GM21423 (cell line): Measurements from ENCODE around the gene CLDN9.

Experiments used
- ATAC-seq: cut with Tn5 transposase; IDR thresholded peaks from one replicate; pipeline ENCODE4 v1.9.1; 2021; ENCODE audit warnings: mild to moderate bottlenecking, moderate library complexity; ENCODE audit not compliant: unreplicated experiment

Gene CLDN9

DNA sequence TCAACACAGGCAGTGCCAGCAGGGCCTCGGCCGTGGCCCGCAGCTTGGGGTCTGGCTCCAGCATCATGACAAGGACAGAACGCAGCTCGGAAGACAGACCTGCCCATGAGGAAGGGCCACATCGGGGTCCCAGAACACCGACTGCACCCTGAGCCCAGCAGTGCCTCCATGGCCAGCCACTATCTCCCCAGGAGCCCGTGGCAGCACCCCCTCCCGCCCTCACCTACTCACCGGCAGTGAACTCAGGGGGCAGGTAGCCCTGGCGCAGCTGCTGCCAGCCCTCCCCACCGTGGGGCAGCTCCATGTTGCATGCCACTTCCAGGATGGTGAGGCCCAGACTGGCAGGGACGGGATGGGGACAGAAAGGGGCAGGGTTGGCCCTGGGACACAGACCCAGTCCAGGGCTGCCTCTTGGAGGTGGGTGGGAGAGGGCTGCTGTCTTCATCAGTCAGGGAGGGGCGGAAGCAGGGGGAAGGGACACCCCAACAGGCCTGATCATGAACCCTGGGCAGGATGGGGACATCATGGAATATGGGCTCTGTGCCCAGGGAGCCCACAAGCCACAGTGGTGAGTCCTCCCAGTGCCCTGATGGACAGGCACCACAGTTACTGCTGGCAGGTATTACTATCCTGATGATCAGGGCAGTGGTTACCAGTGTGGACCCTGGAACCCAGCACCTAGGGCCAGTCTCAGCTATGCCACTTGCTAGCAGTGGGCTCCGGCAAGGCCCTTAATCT lies 38.2 kb upstream of the CLDN9 start:
- ATAC-seq: no peak

DNA sequence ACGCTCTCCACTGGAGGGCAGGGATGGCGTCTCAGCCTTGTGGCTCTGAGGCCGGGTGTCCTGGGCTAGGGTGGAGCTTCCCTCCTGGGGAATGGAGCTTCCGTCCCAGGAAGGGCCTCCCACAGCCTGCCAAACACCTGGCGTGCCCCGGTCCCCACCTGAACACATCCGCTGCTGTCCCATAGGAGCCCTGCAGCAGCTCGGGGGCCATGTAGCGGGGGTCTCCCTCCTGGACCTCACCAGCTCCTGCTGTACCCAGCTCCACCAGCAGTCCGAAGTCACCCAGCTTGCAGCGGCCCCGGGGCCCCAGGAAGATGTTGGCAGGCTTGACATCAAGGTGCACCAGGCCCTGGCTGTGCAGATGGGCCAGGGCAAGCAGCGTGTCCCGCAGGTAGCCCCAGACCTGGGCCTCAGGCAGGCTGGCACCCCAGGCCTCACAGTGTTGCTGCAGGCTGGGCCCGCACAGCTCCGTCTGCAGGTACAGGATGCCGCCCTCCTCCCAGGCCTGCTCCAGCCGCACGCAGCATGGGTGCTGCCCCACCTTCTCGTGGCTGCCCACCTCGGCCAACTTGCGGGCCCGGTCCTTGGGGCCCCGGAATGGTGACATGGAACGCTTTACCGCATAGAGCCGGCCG lies 37.4 kb upstream of the CLDN9 start:
- ATAC-seq: no peak

DNA sequence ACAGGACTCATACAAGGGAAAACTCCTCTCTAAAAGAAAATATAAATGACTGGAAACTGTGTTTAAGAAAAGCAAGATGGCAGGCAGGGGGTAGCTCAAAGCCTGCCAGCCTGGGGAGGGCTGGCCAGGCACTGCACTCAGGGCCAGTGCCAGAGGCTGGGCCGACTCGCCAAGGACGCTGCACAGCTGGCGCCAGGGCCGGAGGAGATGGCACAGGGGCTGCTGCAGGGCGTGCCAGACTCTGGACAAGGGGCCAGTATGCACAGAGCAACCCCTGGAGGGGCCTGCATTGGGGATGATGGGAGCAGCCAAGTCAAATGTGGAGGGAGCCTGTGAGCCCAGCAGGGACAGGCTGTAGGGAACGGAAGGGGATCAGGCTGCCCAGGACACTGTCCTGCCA lies 36.5 kb upstream of the CLDN9 start:
- ATAC-seq: no peak

DNA sequence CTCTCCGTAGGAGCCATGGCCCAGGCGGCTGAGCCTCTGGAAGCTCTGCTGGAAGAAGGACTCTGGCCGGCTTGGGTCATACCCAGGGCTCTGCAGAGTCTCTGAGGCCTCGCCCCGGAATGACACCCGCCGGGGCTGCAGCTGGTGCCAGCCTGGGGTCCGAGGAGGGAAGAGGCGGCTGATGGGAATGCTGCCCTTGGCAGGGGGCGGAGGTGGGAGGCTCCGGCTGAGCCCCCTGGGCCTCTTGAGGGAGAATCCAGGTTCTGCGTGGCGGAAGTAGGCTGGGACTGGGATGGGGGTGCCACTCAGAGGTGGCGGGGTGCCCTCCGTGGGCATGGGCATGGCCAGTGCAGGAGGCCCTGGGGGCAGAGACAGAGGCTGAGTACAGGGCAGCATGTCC lies 36.0 kb upstream of the CLDN9 start:
- ATAC-seq: no peak

DNA sequence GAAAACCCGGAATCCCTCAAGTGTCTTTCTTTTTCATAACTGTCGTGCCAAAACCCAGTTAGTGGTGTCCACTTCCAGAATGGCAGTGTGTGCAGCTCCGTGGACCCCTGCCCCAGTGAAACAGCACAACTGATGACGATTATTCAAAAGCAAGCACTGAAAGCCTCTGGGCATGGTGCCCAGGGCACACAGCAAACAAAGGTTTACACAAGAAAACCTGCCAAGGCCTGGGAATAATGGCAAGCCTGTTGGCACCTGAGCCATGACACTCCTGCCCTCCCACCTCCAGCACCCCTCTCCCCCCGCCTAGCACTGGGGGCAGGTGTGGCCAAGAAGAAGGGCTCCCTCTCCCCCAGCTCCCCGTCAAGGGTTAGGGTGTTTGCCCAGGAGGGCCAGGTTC lies 35.3 kb upstream of the CLDN9 start:
- ATAC-seq: no peak

DNA sequence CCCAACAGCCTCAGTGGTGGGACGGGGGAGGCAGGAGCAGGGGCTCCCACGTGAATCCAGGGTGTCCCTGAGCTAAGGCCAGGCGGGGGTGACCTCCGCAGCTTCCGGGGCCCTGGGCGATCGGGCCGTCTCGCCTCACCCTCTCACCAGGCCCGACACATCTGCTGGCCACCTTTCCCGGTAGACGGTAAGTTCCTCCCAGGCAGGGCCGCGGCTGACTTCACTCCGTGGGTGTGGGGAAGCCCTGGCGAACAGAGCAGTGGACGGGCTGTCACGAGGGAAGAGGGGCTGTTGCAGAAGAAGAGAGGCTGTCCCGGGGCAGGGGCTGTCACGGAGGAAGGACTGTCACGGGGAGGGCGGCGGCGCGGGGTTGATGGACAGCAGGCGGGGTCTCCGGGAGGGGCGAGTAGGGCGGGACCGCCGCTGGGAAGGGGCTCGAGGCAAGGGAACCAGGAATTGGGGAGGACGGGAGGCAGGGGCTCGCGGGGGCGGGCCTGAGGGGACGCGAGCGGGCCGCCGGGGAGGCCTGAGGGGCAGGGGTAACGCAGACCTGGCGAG lies 33.0 kb upstream of the CLDN9 start:
- ATAC-seq: peak; percentile 4

DNA sequence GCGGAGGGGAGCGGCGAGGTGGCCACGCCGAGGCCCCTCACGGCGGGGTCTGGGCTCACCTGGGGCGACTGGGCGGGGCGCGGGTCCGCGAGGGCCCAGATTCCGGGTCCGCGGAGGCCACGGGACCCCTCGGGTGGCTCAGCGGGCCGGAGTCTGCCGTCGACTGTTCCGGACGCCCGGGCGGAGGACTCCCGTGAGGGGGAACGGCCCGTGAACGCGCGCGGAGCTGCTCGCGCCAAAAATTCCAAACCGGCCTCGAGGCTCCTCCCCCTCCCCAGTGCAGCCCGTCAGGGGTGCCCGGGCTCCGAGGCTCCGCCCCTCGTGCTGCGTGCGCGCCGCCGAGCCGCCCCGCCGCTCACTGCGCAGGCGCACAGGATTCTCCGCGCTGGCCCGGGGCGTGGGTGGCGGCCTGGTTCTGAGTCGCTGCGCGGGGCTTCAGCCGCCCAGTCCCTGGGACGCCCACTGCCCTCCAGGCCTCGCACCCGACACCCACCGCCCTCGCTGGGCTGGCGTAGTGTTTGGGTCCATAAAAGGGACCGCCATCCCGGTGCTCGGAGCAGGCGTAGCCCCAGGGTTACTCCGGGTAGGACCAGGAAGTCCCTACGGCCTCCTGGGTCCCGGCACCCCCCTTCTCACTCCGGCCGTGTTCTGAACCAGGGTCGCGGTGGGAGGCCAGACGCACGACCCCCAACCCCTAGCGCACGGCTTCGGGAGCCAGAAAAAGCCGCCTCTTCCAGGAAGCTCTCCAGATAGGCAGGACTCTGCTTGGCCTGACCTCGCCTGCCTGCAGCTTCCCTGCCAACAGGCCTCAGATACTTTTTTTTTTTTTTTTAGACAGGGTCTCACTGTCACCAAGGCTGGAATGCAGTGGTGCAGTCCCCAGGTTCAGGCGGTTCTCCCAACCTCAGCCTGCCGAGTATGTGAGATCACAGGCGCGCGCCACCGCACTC lies 32.2 kb upstream of the CLDN9 start, which contains the start of gene PKMYT1:
TSS of gene PKMYT1 (minus strand) at position 220 of the 950 bp plus-strand sequence. CDS start 789 bp downstream, outside the sequence.
- peak; percentile 73 for ATAC-seq

DNA sequence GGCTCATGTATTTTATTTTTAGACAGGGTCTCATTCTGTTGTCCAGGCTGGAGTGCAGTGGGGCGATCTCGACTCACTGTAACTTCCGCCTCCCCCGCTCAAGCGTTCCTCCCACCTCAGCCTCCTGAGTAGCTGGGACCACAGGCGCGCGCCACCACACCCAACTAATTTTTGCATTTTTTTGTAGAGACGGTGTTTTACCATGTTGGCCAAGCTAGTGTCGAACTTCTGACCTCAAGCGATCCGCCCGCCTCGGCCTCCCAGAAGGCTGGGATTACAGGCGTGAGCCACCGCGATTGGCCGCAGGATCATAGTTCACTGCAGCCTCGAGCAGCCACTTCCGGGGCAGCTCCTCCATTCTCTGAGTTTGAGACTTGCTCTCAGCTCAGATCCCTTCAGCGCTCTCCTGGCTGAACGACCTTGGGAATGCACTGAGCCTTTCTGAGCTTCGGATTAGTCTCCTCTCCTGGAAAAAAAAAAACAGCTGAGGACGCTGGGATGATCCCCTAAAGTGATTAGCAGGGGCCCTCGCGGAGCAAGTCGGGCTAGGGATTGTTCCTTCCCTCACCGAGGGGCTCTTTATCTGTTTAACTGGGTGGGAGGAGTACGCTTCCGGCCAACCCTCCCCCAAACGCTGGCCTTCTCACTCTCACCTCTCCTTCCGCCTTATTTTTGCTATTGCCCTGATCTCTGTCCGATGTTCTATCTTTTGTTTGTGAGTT lies 31.4 kb upstream of the CLDN9 start:
- no peak for ATAC-seq

DNA sequence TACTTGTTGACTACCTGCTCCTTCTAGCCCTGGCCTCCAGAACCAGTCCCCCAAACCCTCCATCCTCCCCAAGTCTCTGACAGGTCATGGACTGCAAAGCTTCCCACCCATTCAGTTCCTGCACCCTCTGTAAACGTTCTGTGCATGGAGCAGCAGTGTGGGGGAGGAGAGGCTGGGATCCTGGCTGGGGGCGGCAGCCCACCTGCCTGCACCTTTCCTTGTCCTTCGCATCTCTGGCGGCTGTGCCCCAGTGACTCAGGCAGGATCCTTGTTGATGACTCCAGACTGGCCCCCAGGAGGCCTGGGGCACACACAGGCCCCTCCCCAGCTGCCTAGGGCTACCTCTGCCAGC lies 30.8 kb upstream of the CLDN9 start:
- ATAC-seq: no peak

DNA sequence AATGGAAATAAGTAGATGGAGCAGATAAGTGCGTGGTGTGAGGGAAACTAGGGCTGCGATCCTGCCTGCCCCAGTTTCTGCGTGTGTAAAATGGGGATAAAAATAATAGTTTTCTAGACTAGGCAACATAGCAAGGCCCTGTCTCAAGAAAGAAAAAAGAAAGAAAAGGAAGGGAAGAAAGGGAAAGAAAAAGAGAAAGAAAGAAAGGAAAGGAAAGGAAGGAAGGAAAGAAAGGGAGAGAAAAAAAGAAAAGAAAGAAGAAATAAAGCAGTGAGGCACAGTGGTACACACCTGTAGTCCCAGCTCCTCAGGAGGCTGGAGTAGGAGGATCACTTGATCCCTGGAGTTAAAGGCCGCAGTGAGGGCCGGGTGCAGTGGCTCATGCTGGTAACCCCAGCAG lies 30.3 kb upstream of the CLDN9 start:
- no peak for ATAC-seq

DNA sequence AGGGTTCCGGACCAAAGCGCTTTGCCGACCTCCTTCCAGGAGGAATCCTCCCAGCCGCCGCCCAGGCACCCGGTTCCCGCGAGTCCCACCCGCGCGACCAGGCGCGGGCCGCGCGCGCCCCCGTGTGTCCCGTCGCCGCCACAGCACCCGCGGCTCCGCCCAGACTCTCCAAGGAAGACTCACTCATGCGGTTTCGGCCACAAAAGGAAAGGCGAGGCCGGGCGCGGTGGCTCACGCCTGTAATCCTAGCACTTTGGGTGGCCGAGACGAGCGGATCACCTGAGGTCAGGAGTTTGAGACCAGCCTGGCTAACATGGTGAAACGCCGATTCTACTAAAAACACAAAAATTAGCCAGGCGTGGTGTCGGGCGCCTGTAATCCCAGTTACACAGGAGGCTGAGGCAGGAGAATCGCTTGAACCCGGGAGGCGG lies 29.0 kb upstream of the CLDN9 start:
- ATAC-seq: peak; percentile 30

DNA sequence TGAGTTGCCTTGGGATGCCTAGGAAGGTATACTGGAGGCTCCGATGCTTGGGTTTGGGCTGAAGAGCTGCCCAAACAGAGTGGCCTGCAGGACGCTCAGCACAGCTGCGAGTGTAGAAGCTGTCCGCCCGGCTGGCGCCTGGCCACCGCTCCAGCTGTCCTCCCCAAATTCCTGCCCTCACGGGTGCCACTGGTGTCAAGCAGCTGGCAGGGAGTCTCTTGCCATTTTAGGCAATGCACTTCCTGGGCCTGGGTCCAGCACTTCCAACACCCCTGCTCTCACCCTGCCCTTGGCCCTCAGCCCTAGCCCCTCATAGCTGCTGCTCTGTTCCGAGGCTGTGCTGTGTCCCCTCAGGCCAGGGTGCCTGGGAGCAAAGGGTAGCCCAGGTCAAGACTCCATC lies 27.3 kb upstream of the CLDN9 start:
- ATAC-seq: no peak

DNA sequence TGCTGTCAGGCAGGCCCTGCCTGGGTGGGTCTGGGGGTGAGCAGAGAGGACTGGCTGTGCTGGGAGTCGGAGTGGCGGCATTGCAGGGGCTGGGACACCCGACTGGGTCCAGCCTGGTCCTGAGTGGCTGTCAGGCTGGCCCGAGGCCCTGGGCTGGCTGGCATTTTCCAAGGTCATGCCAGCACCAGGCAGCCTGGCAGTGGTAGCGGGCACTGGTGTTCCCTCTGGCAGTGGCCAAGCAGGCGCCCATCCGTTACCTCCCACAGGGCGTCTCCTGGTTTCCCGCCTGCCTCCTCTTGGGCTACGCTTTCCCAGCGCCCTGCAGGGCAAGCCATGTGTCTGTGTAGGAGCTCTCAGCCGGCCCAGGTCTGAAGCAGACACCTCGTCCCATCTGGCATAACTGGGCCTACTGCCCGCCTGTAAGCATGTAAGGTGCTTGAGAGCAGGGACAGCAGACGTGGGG lies 26.8 kb upstream of the CLDN9 start:
- ATAC-seq: no peak

DNA sequence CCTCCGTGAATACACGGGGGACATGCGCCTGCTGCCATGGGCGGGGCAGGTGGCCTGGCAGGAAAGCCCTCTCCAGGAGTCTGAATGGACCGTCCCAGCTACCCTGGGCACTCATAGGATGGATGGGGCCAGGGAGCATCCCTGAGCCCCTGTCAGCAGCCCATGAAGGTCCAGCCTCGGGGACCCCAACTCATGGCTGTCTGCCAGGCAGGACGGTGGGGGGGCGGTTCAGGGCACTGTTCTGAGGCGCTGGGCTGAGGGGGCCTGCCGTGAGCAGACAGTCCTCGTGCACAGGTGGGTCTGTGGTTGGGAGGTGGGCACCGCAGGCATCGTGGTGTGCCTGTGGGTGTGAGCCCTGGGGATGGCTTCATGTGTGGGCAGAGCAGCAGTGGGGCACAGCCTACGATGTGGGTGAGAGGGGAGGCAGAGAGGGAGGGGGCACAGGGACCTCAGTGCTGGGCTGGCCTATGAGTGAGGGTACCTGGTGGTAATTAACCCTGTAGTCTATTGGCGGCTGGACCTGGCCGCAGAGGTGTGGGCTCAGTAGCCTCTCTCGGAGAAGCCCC lies 26.0 kb upstream of the CLDN9 start:
- no peak for ATAC-seq

DNA sequence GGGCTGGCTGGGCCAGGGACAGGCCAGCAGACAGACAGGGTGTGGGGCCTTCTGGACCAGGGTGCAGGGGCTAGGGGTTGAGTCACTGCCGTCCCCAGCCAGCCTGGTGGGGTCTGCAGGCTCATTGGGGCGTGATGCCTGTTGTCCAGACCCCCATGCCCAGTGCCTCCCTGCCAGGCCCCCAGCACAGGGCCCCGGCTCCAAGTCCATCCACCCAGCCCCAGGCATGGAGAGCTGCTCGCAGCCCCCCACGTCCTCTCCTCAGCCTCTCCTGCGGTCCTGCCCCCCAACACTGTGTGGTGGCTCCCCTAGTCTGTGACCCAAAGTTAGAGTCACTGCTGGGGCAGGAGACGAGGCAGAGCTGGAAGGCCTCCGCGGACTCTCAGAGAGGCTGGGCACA lies 25.4 kb upstream of the CLDN9 start:
- no peak for ATAC-seq

DNA sequence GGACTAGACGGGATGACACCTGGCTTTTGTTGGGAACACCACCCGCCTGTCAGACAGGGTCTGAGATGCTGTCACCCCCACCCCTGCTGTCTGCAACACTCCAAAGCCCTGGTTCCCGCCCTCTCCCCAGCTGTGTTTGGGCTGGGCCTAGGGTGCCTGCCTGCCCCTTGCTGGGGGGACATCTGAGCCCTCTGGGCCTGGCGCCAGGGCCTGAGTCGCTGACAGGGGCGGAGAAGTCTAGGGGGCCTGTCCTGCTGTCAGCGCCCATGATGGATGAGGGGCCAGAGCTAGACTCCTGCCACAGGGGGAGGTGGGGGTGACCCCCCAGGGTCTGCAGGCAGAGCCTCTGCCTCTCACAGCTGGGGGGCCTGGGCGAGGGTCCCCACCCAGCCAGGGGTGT lies 24.9 kb upstream of the CLDN9 start:
- no peak for ATAC-seq

DNA sequence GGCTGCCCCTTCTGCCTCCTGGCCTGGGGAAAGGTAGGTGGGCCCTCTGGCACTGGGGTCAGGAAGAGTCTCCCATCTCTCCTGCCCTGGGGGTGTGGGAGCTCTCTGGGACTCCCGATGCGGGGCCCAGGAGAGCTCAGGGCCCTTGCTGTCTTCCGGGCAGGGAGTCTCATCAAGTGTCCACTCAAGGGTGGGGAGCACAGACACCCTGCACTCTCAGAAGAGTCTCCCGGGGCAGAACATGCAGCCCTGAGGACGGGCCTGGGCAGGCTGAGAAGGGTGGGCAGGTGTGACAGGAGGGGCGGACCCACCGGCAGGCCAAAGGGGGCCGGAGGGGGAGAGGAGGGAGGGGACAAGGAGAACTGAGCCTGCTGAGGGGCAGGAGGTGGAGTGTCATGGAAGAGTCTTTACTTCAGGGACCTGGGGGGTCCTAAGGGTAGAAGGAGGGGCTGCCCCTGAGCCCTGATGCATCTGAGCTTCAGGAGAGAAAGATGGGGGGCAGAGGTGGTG lies 24.1 kb upstream of the CLDN9 start:
- ATAC-seq: no peak

DNA sequence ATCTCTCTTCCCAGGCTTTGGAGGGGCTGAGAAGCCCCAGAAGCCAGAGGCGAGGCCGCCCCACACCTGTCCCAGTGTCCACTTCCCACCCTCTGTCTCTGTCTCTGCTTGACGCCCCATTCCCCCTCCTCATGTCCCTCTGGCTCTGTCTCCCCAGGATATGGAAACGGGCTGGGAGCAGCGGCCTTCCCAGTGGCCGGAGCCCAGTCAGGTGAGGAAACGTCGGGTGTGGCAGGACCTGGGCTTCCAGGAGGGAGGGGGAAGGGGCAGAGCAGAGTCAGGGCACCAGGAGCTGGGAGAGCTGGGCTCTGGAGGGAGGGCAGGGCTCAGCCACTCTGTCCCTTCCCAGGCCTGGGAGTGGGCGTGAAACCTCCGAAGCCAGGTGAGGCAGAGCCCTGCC lies 21.8 kb upstream of the CLDN9 start:
- no peak for ATAC-seq

DNA sequence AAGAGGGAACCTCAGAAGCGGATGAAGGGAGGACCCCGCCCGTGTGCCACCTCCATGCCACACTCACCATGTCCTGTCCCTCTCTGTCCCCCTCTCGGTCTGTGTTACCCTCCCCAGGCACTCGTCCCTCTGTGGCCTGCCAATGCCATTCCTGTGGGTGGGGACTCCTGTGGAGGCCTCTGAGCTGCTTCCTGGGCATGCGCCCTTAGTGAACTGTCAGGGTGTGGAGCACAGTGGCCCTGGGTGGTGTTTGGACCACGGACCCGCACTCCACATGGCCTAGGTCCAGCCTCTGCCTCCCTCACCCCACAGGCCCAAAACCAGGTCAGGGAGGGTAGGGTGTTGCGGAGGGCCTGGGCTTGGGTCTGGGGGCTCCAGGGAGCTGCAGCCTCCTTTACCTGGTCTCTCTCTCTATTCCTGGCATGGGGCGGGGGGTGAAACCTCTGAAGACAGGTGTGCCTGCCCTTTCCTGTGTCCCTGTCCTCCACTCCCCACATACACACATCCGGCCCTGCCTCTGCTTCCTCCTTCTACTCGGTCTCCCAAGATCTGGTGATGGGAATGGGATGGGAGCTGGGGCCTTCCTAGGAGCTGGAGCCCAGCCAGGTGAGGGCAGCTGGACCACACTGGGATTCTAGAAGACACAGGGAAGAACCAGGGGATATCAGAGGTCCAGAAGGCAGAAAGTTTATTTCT lies 21.0 kb upstream of the CLDN9 start:
- no peak for ATAC-seq
